ENCODE measurements around the gene UBE2J2. TPM values are rescaled to one million over a fixed set of nuclear protein-coding genes. Genes with fewer than 3 reads are reported as not detected.
A peak's percentile ranks its signal among the peaks of the same experiment; 100 is the strongest.

UBE2J2 gene
- total and polyA plus RNA-seq, 2 of the 13 experiments (the other 11 are each of a cell fraction or from before 2014, with no cell fraction given), result 25.4 to 29.4 TPM

DNA sequence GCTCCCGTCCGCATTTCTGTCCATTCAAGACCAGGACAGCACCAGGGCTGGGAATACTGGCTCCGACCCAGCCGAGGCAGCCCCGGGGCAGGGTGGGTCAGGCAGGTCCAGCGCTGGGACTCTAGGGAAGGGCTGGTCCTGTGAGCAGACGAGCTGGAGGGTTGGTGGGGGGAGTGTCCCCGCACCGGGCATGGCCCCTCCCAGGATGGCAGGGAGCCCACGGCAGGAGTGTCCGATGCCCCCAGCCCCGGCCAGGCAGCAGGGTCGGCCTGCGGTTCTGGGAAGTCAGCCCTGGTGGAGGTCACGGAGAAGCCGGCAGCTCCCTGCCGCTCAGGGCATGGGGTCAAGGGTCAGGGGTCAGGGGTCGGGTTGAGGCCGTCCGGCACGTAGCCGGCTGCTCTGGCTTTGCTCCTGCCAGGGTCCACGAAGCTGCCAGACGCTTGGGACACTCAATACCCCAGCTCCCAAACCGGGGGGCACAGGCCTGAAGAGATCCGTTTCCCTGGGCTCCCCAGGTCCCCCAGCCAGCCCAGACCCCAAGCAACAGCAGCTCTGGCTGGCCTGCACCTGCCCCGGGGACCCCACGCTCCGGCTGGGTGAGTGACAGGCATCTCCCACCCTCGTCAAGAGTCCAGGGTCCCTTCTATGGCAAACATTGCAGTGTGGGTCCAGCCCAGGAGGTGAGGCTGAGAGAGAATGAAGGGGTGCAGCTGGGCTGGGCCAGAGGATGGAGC, 33.9 kb downstream of the UBE2J2 start (continued):
- TF ChIP-seq, protein P1, sequence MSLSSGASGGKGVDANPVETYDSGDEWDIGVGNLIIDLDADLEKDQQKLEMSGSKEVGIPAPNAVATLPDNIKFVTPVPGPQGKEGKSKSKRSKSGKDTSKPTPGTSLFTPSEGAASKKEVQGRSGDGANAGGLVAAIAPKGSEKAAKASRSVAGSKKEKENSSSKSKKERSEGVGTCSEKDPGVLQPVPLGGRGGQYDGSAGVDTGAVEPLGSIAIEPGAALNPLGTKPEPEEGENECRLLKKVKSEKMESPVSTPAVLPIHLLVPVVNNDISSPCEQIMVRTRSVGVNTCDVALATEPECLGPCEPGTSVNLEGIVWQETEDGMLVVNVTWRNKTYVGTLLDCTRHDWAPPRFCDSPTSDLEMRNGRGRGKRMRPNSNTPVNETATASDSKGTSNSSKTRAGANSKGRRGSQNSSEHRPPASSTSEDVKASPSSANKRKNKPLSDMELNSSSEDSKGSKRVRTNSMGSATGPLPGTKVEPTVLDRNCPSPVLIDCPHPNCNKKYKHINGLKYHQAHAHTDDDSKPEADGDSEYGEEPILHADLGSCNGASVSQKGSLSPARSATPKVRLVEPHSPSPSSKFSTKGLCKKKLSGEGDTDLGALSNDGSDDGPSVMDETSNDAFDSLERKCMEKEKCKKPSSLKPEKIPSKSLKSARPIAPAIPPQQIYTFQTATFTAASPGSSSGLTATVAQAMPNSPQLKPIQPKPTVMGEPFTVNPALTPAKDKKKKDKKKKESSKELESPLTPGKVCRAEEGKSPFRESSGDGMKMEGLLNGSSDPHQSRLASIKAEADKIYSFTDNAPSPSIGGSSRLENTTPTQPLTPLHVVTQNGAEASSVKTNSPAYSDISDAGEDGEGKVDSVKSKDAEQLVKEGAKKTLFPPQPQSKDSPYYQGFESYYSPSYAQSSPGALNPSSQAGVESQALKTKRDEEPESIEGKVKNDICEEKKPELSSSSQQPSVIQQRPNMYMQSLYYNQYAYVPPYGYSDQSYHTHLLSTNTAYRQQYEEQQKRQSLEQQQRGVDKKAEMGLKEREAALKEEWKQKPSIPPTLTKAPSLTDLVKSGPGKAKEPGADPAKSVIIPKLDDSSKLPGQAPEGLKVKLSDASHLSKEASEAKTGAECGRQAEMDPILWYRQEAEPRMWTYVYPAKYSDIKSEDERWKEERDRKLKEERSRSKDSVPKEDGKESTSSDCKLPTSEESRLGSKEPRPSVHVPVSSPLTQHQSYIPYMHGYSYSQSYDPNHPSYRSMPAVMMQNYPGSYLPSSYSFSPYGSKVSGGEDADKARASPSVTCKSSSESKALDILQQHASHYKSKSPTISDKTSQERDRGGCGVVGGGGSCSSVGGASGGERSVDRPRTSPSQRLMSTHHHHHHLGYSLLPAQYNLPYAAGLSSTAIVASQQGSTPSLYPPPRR (CRISPR knock-in tag; IDR thresholded peaks at IDR 0.05; ENCODE audit: borderline replicate concordance), result peak; percentile 76
- TF ChIP-seq, protein P2, sequence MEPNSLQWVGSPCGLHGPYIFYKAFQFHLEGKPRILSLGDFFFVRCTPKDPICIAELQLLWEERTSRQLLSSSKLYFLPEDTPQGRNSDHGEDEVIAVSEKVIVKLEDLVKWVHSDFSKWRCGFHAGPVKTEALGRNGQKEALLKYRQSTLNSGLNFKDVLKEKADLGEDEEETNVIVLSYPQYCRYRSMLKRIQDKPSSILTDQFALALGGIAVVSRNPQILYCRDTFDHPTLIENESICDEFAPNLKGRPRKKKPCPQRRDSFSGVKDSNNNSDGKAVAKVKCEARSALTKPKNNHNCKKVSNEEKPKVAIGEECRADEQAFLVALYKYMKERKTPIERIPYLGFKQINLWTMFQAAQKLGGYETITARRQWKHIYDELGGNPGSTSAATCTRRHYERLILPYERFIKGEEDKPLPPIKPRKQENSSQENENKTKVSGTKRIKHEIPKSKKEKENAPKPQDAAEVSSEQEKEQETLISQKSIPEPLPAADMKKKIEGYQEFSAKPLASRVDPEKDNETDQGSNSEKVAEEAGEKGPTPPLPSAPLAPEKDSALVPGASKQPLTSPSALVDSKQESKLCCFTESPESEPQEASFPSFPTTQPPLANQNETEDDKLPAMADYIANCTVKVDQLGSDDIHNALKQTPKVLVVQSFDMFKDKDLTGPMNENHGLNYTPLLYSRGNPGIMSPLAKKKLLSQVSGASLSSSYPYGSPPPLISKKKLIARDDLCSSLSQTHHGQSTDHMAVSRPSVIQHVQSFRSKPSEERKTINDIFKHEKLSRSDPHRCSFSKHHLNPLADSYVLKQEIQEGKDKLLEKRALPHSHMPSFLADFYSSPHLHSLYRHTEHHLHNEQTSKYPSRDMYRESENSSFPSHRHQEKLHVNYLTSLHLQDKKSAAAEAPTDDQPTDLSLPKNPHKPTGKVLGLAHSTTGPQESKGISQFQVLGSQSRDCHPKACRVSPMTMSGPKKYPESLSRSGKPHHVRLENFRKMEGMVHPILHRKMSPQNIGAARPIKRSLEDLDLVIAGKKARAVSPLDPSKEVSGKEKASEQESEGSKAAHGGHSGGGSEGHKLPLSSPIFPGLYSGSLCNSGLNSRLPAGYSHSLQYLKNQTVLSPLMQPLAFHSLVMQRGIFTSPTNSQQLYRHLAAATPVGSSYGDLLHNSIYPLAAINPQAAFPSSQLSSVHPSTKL (CRISPR knock-in tag; IDR thresholded peaks at IDR 0.05), result no peak; the same call in none of the 2 replicates
- no peak for TF ChIP-seq EEA1 (CRISPR knock-in tag; IDR thresholded peaks at IDR 0.05; ENCODE audit: borderline replicate concordance)
- TF ChIP-seq, protein P3, sequence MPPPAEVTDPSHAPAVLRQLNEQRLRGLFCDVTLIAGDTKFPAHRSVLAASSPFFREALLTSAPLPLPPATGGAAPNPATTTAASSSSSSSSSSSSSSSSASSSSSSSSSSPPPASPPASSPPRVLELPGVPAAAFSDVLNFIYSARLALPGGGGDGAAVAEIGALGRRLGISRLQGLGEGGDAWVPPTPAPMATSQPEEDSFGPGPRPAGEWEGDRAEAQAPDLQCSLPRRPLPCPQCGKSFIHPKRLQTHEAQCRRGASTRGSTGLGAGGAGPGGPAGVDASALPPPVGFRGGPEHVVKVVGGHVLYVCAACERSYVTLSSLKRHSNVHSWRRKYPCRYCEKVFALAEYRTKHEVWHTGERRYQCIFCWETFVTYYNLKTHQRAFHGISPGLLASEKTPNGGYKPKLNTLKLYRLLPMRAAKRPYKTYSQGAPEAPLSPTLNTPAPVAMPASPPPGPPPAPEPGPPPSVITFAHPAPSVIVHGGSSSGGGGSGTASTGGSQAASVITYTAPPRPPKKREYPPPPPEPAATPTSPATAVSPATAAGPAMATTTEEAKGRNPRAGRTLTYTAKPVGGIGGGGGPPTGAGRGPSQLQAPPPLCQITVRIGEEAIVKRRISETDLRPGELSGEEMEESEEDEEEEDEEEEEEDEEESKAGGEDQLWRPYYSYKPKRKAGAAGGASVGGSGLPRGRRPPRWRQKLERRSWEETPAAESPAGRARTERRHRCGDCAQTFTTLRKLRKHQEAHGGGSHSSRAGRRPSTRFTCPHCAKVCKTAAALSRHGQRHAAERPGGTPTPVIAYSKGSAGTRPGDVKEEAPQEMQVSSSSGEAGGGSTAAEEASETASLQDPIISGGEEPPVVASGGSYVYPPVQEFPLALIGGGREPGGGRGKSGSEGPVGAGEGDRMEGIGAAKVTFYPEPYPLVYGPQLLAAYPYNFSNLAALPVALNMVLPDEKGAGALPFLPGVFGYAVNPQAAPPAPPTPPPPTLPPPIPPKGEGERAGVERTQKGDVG (CRISPR knock-in tag; IDR thresholded peaks at IDR 0.05; ENCODE audit: borderline replicate concordance), result no peak
- peak; percentile 80 for TF ChIP-seq TBX2 (CRISPR knock-in tag; IDR thresholded peaks at IDR 0.05; ENCODE audit: borderline replicate concordance)
- no peak for TF ChIP-seq MED8 (CRISPR knock-in tag; IDR thresholded peaks at IDR 0.05; ENCODE audit: insufficient replicate concordance)
- TF ChIP-seq MED13 (CRISPR knock-in tag; IDR thresholded peaks at IDR 0.05), result no peak
- TF ChIP-seq ZNF501 (CRISPR knock-in tag; IDR thresholded peaks at IDR 0.05), result no peak
- no peak for TF ChIP-seq THYN1 (CRISPR knock-in tag; IDR thresholded peaks at IDR 0.05; ENCODE audit: borderline replicate concordance, low read depth)
- peak; percentile 27; the same call in 1 of the 2 replicates for TF ChIP-seq BRD4 (CRISPR knock-in tag; IDR thresholded peaks at IDR 0.05)
- no peak for TF ChIP-seq IKZF1 (IDR thresholded peaks at IDR 0.05)
- peak; percentile 38 for TF ChIP-seq SRSF1 (optimal IDR thresholded peaks at IDR 0.05; ENCODE audit: low read depth, low read length)

Measured in HepG2 (cell line).